Measurements from ENCODE around the gene HYAL3.

DNA sequence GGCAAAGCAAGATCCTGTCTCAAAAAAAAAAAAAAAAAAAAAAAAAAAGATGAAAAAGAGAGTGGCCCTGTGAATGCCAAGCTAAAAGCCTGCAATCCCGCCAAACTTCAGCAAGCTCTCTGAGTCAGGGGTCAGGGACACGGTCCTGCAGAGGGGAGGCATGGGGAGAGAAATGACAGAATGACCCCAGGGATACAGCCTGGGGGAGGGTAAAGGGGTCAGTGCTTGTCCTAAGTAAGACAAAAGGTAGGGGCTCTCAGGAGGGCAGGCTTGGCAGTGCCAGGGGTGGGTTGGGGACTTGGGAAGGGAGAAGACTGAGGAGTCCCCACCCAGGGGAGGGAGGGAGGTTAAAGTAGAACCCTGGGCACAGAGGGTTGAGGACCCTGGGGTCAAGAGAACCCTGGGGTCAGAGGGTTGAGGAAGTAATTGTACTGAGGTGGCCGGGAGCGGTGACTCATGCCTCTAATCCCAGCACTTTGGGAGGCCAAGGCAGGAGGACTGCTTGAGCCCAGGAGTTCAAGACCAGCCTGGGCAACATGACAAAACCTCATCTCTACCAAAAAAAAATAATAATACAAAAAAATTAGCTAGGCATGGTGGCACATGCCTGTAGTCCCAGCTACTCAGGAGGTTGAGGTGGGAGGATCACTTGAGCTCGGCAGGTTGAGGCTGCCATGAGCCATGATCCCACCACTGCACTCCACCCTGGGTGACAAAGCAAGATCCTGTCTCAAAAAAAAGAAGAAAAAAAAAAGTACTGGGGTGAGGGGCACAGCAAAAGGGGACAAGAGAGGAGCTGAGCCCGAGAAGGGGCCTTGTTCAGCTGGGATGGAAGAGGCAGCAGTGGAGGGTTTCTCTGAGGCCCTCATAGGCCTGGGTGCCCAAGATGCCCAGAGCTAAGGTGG, 35.5 kb downstream of the HYAL3 start:
- no peak for TF ChIP-seq GATA2 (IDR thresholded peaks at IDR 0.05; ENCODE audit: low read depth, low read length)
- TF ChIP-seq GATA3 (IDR thresholded peaks at IDR 0.05; ENCODE audit: low read depth, low read length) = no peak

Measured in SH-SY5Y (cell line).